ENCODE results near the gene RPS3.
"Not testable (repeated sequence)": the region's sequence is repeated elsewhere in the genome, so short reads cannot be mapped to it uniquely, and the experiment has no call there.

The RPS3 gene

GRCh38 chr11:75365711-75366181 lies 33.6 kb upstream of the RPS3 start:
- Histone ChIP-seq H3K36me3 (ENCODE audit: control insufficient read depth, insufficient read depth, low read length) (no peaks in the 10 kb centered on the region), H3K27ac (ENCODE audit: low read depth, low read length) (no peak overlapping the region)

DNA sequence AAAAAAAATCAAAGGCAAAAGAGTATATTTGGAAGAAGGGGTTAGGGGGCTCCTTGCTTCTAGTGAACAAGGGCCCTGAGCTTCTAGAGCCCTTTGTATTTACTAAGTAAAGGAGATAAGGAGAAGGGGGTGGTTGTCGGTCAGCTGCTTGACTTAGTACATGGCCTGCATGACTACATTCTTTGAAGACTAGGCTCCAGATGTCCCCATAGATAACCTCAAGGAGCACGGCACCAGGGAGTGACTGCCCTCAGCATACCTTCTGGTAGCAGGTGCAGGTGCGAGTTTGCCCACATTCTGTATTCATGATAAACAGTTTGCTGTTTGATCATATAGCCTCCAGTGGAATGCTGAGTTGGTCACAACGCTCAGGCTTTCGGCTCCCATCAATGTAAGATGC lies 32.5 kb upstream of the RPS3 start:
- not testable (repeated sequence) for H3K9ac ChIP-seq (ENCODE audit: low read depth, low read length); H3K27me3 ChIP-seq (ENCODE audit: control insufficient read depth, insufficient read depth, low read length); H3K27ac ChIP-seq (ENCODE audit: low read depth, low read length); H3K4me3 ChIP-seq (ENCODE audit: low read depth, low read length); H3K9me3 ChIP-seq (ENCODE audit: control insufficient read depth, insufficient read depth, low read length); H3K36me3 ChIP-seq (ENCODE audit: control insufficient read depth, insufficient read depth, low read length); H3K4me1 ChIP-seq (ENCODE audit: control insufficient read depth, insufficient read depth, low read length)

More at GRCh38 chr11:75365711-75366181, 33.6 kb upstream of the RPS3 start:
- Histone ChIP-seq H3K27me3 (ENCODE audit: control insufficient read depth, insufficient read depth, low read length) (no peaks in the 10 kb centered on the region), H3K9ac (ENCODE audit: low read depth, low read length) (no peak overlapping the region), H3K4me3 (ENCODE audit: low read depth, low read length) (no peak overlapping the region), H3K9me3 (ENCODE audit: control insufficient read depth, insufficient read depth, low read length) (no peaks in the 10 kb centered on the region), H3K4me1 (ENCODE audit: control insufficient read depth, insufficient read depth, low read length) (no peaks in the 10 kb centered on the region)

DNA sequence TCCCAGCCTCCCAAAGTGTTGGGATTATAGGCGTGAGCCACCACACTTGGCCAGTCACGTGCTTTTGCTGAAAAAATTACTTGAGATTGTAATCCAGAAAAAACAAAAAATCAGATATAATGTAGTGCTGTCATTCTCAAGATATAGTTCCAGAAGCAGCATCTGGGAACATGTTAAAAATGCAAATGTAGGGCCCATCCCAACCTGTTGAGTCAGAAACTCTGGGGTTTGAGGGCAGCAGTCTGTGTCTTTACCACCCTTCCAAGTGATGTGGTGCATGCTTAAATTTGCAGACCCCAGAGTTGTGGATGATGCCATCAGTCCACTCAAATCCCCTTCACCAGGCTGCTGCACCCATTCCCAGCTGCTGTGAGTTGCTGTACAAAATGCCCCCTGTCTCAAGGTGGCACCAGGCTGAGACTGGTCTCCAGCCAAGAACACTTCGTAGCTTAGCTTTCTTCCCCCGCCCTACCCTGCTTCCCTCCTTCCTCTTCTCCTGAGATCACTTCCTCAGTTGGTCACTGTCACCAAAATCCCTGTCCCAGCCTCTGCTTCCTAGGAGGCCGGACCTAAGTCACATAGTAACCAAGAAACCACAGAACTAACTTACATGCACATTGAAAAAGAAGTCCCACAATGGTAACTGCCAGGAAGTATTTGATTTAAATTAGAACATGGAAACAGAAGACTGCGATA lies 29.6 kb upstream of the RPS3 start:
- no peak overlapping the region for H3K9ac ChIP-seq (ENCODE audit: low read depth, low read length)
- no peaks in the 10 kb centered on the region for H3K36me3 ChIP-seq (ENCODE audit: control insufficient read depth, insufficient read depth, low read length)
- H3K9me3 ChIP-seq (ENCODE audit: control insufficient read depth, insufficient read depth, low read length), result no peaks in the 10 kb centered on the region
- H3K4me1 ChIP-seq (ENCODE audit: control insufficient read depth, insufficient read depth, low read length), result no peaks in the 10 kb centered on the region
- H3K27me3 ChIP-seq (ENCODE audit: control insufficient read depth, insufficient read depth, low read length), result no peaks in the 10 kb centered on the region
- H3K4me3 ChIP-seq (ENCODE audit: low read depth, low read length), result no peak overlapping the region
- H3K27ac ChIP-seq (ENCODE audit: low read depth, low read length), result no peak overlapping the region

GRCh38 chr11:75371949-75372876 lies 27.1 kb upstream of the RPS3 start:
- Histone ChIP-seq H3K9ac (ENCODE audit: low read depth, low read length) (no peak overlapping the region), H3K4me1 (ENCODE audit: control insufficient read depth, insufficient read depth, low read length) (no peaks in the 10 kb centered on the region), H3K27me3 (ENCODE audit: control insufficient read depth, insufficient read depth, low read length) (no peaks in the 10 kb centered on the region), H3K36me3 (ENCODE audit: control insufficient read depth, insufficient read depth, low read length) (no peaks in the 10 kb centered on the region), H3K4me3 (ENCODE audit: low read depth, low read length) (no peak overlapping the region), H3K9me3 (ENCODE audit: control insufficient read depth, insufficient read depth, low read length) (no peaks in the 10 kb centered on the region), H3K27ac (ENCODE audit: low read depth, low read length) (no peak overlapping the region)

- no peaks in the 10 kb centered on the region for H3K9me3 ChIP-seq (ENCODE audit: control insufficient read depth, insufficient read depth, low read length)
- H3K27me3 ChIP-seq (ENCODE audit: control insufficient read depth, insufficient read depth, low read length), result no peaks in the 10 kb centered on the region
- no peak overlapping the region for H3K4me3 ChIP-seq (ENCODE audit: low read depth, low read length)
- H3K9ac ChIP-seq (ENCODE audit: low read depth, low read length), result no peak overlapping the region
- no peaks in the 10 kb centered on the region for H3K36me3 ChIP-seq (ENCODE audit: control insufficient read depth, insufficient read depth, low read length)
- no peak overlapping the region for H3K27ac ChIP-seq (ENCODE audit: low read depth, low read length)
- no peaks in the 10 kb centered on the region for H3K4me1 ChIP-seq (ENCODE audit: control insufficient read depth, insufficient read depth, low read length)
Measured at GRCh38 chr11:75373201-75373600, 26.1 kb upstream of the RPS3 start.

- Histone ChIP-seq H3K27me3 (ENCODE audit: control insufficient read depth, insufficient read depth, low read length) (no peaks in the 10 kb centered on the region), H3K36me3 (ENCODE audit: control insufficient read depth, insufficient read depth, low read length) (no peaks in the 10 kb centered on the region), H3K27ac (ENCODE audit: low read depth, low read length) (no peak overlapping the region), H3K4me1 (ENCODE audit: control insufficient read depth, insufficient read depth, low read length) (no peaks in the 10 kb centered on the region), H3K9me3 (ENCODE audit: control insufficient read depth, insufficient read depth, low read length) (no peaks in the 10 kb centered on the region), H3K9ac (ENCODE audit: low read depth, low read length) (no peak overlapping the region), H3K4me3 (ENCODE audit: low read depth, low read length) (no peak overlapping the region)
Measured at GRCh38 chr11:75374646-75375045, 24.7 kb upstream of the RPS3 start.

- Histone ChIP-seq H3K9me3 (ENCODE audit: control insufficient read depth, insufficient read depth, low read length) (no peaks in the 10 kb centered on the region), H3K27me3 (ENCODE audit: control insufficient read depth, insufficient read depth, low read length) (no peaks in the 10 kb centered on the region), H3K36me3 (ENCODE audit: control insufficient read depth, insufficient read depth, low read length) (no peaks in the 10 kb centered on the region), H3K4me1 (ENCODE audit: control insufficient read depth, insufficient read depth, low read length) (no peaks in the 10 kb centered on the region), H3K4me3 (ENCODE audit: low read depth, low read length) (no peak overlapping the region), H3K27ac (ENCODE audit: low read depth, low read length) (no peak overlapping the region), H3K9ac (ENCODE audit: low read depth, low read length) (no peak overlapping the region)
Measured at GRCh38 chr11:75375626-75376025, 23.7 kb upstream of the RPS3 start.

DNA sequence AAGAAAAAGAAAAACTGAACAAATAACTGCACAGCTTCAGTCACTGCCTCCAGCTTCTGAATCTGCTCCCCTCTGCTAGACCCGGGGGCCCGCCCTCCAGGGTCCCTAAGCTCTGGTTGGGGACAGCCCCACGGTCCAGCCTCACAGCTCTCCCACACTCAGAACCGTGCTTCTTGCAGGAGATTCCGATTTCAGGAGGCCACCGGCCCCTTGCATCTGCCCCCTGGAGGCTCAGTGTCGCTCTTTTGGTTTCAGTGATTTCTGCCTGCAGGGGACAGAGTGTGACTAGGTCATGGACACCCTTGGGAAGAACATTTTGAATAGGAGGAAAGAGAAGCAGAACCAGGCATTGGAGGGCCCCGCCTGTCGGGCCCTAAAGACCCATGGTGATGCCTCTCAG lies 23.1 kb upstream of the RPS3 start:
- Histone ChIP-seq H3K4me3 (ENCODE audit: low read depth, low read length) (no peak overlapping the region), H3K27ac (ENCODE audit: low read depth, low read length) (no peak overlapping the region), H3K4me1 (ENCODE audit: control insufficient read depth, insufficient read depth, low read length) (no peaks in the 10 kb centered on the region), H3K9ac (ENCODE audit: low read depth, low read length) (no peak overlapping the region), H3K36me3 (ENCODE audit: control insufficient read depth, insufficient read depth, low read length) (no peaks in the 10 kb centered on the region), H3K27me3 (ENCODE audit: control insufficient read depth, insufficient read depth, low read length) (no peaks in the 10 kb centered on the region), H3K9me3 (ENCODE audit: control insufficient read depth, insufficient read depth, low read length) (no peaks in the 10 kb centered on the region)

DNA sequence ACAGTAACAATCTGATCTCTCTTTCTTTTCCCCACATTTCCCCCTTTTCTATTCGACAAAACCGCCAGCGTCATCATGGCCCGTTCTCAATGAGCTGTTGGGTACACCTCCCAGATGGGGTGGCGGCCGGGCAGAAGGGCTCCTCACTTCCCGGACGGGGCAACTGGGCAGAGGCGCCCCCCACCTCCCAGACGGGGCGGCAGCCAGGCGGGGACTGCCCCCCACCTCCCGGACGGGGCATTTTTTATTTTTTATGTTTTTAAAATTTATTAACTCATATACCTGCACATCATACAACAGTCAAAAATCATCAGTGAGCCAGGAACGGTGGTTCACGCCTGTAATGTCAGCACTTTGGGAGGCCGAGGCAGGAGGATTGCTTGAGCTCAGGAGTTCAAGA lies 20.5 kb upstream of the RPS3 start:
- not testable (repeated sequence) for H3K27me3 ChIP-seq (ENCODE audit: control insufficient read depth, insufficient read depth, low read length); H3K4me1 ChIP-seq (ENCODE audit: control insufficient read depth, insufficient read depth, low read length); H3K9me3 ChIP-seq (ENCODE audit: control insufficient read depth, insufficient read depth, low read length); H3K4me3 ChIP-seq (ENCODE audit: low read depth, low read length); H3K36me3 ChIP-seq (ENCODE audit: control insufficient read depth, insufficient read depth, low read length); H3K27ac ChIP-seq (ENCODE audit: low read depth, low read length); H3K9ac ChIP-seq (ENCODE audit: low read depth, low read length)

DNA sequence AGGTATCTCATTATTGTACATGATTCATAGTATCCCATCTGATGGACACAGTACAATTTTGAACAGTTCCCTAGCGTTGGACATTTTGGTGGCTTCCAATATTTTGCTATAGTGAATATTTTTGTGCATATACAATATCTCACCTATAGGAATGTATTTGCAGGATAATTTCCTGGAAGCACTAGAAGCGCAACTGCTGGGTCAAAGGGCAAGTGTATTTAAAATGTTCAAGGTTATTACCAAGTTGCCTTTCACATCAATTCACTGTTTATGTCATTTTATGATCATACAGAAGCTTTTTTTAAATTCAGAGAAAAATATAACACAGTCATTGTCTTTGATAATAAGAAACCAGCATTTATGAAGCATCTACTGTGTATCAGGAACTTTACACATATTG lies 19.1 kb upstream of the RPS3 start:
- no peaks in the 10 kb centered on the region for H3K9me3 ChIP-seq (ENCODE audit: control insufficient read depth, insufficient read depth, low read length)
- H3K4me3 ChIP-seq (ENCODE audit: low read depth, low read length), result no peak overlapping the region
- H3K36me3 ChIP-seq (ENCODE audit: control insufficient read depth, insufficient read depth, low read length), result no peaks in the 10 kb centered on the region
- H3K27me3 ChIP-seq (ENCODE audit: control insufficient read depth, insufficient read depth, low read length), result no peaks in the 10 kb centered on the region
- no peaks in the 10 kb centered on the region for H3K4me1 ChIP-seq (ENCODE audit: control insufficient read depth, insufficient read depth, low read length)
- H3K9ac ChIP-seq (ENCODE audit: low read depth, low read length), result no peak overlapping the region
- no peak overlapping the region for H3K27ac ChIP-seq (ENCODE audit: low read depth, low read length)

GRCh38 chr11:75380716-75381420 lies 18.4 kb upstream of the RPS3 start:
- Histone ChIP-seq H3K27me3 (ENCODE audit: control insufficient read depth, insufficient read depth, low read length) (no peaks in the 10 kb centered on the region), H3K9ac (ENCODE audit: low read depth, low read length) (no peak overlapping the region), H3K27ac (ENCODE audit: low read depth, low read length) (no peak overlapping the region), H3K4me3 (ENCODE audit: low read depth, low read length) (no peak overlapping the region), H3K4me1 (ENCODE audit: control insufficient read depth, insufficient read depth, low read length) (no peaks in the 10 kb centered on the region), H3K9me3 (ENCODE audit: control insufficient read depth, insufficient read depth, low read length) (no peaks in the 10 kb centered on the region), H3K36me3 (ENCODE audit: control insufficient read depth, insufficient read depth, low read length) (no peaks in the 10 kb centered on the region)

Data from HUES48 (cell line).